ENCODE data around the gene ZNF316. TPM values are rescaled to one million over a fixed set of nuclear protein-coding genes. Genes with fewer than 3 reads are reported as not detected.
A peak's percentile ranks its signal among the peaks of the same experiment; 100 is the strongest.

The ZNF316 gene
- total and polyA plus RNA-seq, 2 donors = 11.6 to 20.5 TPM

DNA sequence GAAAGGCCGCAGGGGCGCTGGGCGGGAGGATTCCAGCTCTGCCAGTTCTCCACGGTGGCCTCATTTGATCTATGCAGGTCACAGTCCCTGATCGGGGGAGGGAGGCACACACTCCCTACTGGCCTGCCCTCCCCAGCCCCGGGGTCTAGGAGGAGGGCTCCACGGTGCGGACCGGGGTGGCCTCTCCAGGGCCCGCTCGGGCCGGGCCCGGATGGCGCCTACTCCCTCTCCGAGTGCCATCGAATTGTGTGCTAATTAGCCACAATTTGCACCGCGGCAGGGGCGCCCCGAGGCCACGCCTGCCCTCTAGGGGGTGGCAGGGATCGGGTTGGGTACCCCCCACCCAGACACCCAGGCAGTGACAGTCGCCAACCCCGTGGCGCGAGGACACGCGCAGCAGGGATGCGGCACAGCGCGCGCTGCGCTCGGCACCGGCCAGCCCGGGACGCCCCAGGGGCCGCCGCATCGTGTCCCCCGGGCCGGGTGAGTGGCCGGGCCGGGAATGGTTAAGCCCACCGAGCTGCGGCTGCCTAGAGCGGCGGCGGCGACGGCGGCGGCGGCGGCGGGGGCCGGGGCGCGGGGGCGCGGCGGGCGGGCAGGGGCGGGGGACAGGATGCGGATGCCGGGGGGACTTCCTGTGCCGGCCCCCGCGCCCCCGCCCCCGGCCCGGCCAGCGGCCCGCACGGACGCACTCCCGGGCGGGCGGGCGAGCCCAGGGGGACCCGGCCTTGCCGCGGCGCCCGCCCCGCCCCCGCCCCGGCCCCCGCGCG lies 22.0 kb upstream of the ZNF316 start, which contains the start of gene ZNF853:
TSS of gene ZNF853 (plus strand) at position 658 of the 770 bp plus-strand sequence. CDS start 565 bp downstream, outside the sequence.
- Histone ChIP-seq H3K27ac (ENCODE audit: low read depth) (no peak within 1 kb of the TSS), H3K4me1 (ENCODE audit: insufficient read depth) (peaks cover 3% of the 10 kb centered on the region), H3K4me3 (ENCODE audit: low read depth, low read length) (peak within 1 kb of the TSS; percentile 84), H3K36me3 (ENCODE audit: insufficient read depth) (no peaks in the 10 kb centered on the region)
- 3% methylated on average over 91 of the region's 91 CpGs for whole genome bisulfite sequencing
- DNase-seq (ENCODE audit: extremely low spot score) = no peak

DNA sequence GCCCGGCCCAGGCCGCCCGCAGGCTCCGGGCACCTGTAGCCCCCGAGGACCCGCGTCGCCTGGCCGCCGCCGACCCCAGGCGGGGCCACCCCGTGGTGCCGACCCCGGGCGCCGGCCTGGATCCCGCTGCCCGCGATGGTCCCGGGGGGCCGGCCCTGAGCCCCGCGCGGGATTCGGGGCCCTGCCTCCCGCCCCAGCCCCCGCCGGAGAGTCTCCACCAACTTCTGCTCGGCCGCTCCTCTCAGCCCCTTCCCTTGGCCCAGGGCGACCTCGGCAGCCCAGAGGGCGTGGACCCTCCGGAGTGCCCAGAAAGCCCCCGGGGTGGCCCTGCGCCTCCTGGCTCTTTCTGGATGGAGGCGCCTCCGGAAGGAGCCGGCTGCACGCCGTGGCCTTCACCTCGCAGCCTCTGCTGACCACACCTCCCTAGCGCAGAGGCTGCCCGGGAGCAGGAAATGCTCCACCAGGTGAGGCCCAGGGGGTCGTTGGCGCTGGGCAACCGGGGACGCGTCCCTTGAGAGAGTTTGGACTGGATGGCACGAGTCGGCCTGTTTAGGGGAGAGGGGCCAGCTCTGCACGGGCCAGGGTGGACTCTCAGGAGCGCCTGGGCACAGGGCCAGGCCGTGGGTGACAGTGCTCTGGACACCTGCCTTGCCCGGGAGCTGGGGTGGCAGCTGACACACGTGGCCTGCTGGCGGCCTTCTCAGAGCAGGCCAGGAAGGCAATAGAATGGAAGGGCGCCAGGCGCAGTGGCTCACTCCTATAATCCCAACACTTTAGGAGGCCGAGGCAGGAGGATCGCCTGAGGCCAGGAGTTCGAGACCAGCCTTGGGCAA lies 21.2 kb upstream of the ZNF316 start:
- no peak for DNase-seq (ENCODE audit: extremely low spot score)
- Histone ChIP-seq H3K36me3 (ENCODE audit: insufficient read depth) (no peaks in the 10 kb centered on the region), H3K4me3 (ENCODE audit: low read depth, low read length) (peak overlapping the region; percentile 84), H3K4me1 (ENCODE audit: insufficient read depth) (peaks cover 3% of the 10 kb centered on the region), H3K27ac (ENCODE audit: low read depth) (no peak overlapping the region)
- 10% methylated on average over 62 of the region's 63 CpGs for WGBS

DNA sequence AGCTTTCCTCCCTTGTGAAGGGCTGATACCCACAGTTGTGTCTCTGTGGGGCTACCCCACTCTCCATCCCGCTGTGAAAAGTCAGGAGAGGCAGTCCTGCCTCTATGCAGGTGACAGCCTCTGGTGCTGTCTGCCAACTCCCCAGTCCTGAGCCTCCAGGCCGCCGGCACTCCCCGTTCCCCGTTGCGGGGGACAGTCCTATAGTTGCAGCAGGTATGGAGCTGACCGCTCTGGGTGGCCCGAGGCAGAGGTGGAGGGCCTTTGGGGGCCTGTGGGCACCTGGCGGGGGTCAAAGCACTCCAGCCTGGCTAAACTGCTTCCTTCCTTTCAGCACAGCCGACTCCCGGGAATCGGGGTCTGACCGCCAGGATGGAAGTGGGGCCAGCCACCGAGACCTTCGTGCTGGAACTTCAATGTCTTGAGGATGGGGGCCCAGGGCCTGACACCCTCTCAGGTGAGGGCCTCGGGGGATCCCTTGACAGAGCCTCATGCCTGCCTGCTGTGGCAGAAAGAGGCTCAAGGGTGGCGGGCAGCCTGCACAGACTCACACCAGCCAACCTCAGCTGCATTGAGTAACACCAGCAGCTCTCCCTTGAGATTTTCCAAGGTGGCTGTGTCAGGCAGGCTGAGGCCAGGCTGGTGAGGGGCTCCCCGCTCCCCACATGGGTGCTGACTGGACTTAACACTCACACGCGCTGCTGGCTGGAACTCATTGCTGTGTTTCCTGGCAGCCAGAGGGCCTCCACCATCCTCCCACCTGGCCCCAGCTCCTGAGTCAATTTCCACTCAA lies 20.1 kb upstream of the ZNF316 start:
- Histone ChIP-seq H3K4me1 (ENCODE audit: insufficient read depth) (peaks cover 3% of the 10 kb centered on the region), H3K4me3 (ENCODE audit: low read depth, low read length) (no peak overlapping the region), H3K27ac (ENCODE audit: low read depth) (no peak overlapping the region), H3K36me3 (ENCODE audit: insufficient read depth) (no peaks in the 10 kb centered on the region)
- no peak for DNase-seq (ENCODE audit: extremely low spot score)
- 88% methylated on average over 20 of the region's 20 CpGs for WGBS

DNA sequence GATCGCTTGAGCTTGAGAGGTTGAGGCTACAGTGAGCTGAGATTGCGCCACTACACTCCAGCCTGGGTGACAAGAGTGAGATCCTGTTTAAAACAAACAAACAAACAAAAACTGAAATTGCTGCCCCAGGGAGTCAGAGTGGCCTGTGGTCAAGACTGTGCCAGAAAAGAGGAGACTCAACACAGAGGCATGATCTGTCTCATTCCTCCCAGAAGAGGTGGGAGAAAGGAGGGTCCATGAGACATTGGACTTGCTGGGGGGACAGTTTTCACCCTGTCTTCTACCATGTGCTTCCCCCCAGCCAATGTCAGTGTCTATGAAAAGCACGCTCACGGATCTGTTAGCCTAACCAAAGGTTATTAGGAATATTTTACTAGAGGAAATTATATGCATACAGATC lies 18.5 kb upstream of the ZNF316 start:
- Histone ChIP-seq H3K36me3 (ENCODE audit: insufficient read depth) (peaks cover 2% of the 10 kb centered on the region), H3K4me3 (ENCODE audit: low read depth, low read length) (no peak overlapping the region), H3K4me1 (ENCODE audit: insufficient read depth) (peaks cover 3% of the 10 kb centered on the region), H3K27ac (ENCODE audit: low read depth) (no peak overlapping the region)
- DNase-seq (ENCODE audit: extremely low spot score) = no peak
- WGBS = 75% methylated on average over 4 of the region's 4 CpGs

DNA sequence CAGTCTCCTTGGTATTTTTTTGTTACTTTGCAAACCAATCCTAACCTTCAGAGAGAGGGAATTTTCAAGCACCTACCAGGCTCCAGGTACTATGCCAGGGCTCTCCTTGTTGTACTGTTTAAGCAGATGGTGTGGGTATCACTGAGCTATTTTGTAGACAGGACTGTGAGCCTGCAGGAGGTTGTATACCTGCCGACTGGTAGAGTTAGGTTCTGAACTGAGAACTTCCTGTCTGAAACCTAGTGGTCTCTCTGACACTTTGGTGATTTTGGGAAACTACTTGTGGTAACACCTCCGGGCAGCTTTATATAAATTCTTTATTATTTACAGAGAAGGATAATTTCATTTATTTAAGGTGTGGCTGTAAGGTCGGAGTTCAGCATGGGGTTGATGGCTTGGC lies 17.2 kb upstream of the ZNF316 start:
- WGBS = 82% methylated on average over 3 of the region's 3 CpGs
- peaks cover 2% of the 10 kb centered on the region for H3K36me3 ChIP-seq (ENCODE audit: insufficient read depth)

DNA sequence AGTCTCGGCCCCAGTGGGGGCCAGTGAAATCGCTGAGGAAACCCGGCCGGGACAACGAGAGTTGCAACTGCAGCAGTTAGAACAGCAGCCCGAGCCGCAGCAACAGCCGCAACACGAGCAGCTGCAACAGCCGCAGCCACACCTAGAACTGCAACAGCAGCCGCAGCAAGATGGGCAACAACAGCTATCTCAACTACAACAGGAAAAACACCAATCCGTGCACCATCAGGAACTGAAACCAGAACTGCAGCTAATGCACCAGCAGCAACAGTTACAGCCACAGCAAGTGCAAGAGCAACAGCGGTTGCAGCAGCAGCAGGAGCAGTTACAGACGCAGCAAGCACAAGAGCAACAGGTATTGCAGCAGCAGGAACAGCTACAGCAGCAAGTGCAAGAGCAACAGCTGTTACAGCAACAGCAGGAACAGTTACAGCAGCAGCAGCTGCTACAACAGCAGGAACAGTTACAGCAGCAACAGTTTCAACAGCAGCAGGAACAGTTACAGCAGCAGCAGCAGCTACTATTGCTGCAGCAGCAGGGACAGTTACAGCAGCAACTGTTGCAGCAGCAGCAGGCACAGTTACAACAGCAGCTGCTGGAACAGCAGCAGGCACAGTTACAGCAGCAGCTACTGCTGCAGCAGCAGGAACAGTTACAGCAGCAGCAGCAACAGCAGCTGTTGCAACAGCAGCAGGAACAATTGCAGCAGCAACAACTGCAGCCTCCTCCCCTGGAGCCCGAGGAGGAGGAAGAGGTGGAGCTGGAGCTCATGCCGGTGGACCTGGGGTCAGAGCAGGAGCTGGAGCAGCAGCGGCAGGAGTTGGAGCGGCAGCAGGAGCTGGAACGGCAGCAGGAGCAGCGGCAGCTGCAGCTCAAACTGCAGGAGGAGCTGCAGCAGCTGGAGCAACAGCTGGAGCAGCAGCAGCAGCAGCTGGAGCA lies 15.7 kb upstream of the ZNF316 start:
- Histone ChIP-seq H3K4me3 (ENCODE audit: low read depth, low read length) (no peak overlapping the region), H3K4me1 (ENCODE audit: insufficient read depth) (no peaks in the 10 kb centered on the region), H3K27ac (ENCODE audit: low read depth) (no peak overlapping the region), H3K36me3 (ENCODE audit: insufficient read depth) (peaks cover 2% of the 10 kb centered on the region)
- WGBS = 88% methylated on average over 20 of the region's 20 CpGs
- DNase-seq (ENCODE audit: extremely low spot score) = no peak

More for the DNA sequence above, 17.2 kb upstream of the ZNF316 start:
- DNase-seq (ENCODE audit: extremely low spot score) = no peak
- H3K4me3 ChIP-seq (ENCODE audit: low read depth, low read length) = no peak overlapping the region
- peaks cover 3% of the 10 kb centered on the region for H3K4me1 ChIP-seq (ENCODE audit: insufficient read depth)
- H3K27ac ChIP-seq (ENCODE audit: low read depth) = no peak overlapping the region

DNA sequence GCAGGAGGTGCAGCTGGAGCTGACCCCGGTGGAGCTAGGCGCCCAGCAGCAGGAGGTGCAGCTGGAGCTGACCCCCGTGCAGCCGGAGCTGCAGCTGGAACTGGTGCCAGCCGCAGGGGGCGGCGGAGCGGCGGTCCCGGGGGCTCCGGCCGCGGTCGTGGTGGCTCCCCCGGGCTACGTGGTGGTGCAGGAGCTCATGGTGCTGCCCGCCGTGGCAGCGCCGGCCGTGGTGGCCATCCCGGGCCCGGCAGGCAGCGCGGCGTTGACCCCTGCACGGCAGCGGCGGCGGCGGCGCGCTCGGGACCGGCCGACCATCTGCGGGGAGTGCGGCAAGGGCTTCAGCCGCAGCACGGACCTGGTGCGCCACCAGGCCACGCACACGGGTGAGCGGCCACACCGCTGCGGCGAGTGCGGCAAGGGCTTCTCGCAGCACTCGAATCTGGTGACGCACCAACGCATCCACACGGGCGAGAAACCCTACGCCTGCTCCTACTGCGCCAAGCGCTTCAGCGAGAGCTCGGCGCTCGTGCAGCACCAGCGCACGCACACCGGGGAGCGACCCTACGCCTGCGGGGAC lies 14.9 kb upstream of the ZNF316 start:
- no peak overlapping the region for H3K4me3 ChIP-seq (ENCODE audit: low read depth, low read length)
- WGBS = 96% methylated on average over 67 of the region's 67 CpGs
- no peak for DNase-seq (ENCODE audit: extremely low spot score)
- H3K36me3 ChIP-seq (ENCODE audit: insufficient read depth) = peaks cover 2% of the 10 kb centered on the region
- H3K27ac ChIP-seq (ENCODE audit: low read depth) = no peak overlapping the region
- no peaks in the 10 kb centered on the region for H3K4me1 ChIP-seq (ENCODE audit: insufficient read depth)

DNA sequence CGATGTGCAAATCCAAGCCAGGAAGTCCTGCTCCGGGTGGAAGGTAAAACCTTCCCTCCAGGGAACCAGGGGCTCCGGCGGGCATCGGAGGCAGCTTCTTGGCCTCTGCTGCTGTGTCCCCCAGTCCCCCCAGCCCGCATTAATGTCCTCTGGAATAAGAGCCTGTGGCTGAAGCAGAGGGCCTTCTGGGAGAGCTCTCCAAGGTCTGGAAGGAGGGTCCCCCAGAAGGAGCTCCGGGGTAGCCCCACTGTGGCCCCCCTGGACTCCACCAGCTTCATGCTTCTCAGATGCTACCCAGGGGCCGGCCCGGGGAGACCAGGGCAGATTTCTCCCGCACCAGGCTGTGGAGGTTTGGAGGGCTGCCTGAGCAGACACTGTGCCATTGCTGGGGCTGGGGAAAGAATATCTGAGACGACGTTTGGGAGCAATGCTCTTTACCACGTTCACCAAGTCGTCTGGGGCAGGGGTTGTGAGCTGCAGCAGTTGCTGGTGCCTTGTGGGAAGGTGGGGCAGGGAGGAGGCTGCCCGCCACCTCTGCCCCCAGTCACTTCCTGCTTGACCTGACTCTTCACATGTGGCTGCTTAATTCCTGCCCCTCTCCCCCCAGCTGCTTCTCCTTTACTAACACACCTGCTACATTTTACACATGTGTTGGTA lies 13.4 kb upstream of the ZNF316 start:
- no peak overlapping the region for H3K4me3 ChIP-seq (ENCODE audit: low read depth, low read length)
- DNase-seq (ENCODE audit: extremely low spot score) = no peak
- peaks cover 2% of the 10 kb centered on the region for H3K36me3 ChIP-seq (ENCODE audit: insufficient read depth)
- no peaks in the 10 kb centered on the region for H3K4me1 ChIP-seq (ENCODE audit: insufficient read depth)
- no peak overlapping the region for H3K27ac ChIP-seq (ENCODE audit: low read depth)
- WGBS = 80% methylated on average over 15 of the region's 15 CpGs

DNA sequence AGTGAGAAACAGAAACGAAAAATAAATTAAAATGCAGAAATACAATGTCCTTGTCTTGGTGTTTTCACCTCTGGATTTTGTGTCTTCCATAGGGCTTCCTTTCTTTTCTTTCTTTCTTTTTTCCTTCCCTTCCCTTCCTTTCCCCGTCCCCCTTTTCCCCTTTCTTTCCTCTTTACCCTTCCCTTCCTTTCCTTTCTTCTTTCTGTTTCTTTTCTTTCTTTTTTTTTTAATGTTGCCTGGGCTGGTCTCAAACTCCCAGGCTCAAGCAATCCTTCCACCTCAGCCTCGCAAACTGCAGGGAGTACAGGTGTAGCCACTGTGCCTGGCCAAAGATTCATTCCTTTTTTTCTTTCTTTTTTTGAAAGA lies 12.9 kb upstream of the ZNF316 start:
- H3K4me1 ChIP-seq (ENCODE audit: insufficient read depth) = no peaks in the 10 kb centered on the region
- no peak overlapping the region for H3K27ac ChIP-seq (ENCODE audit: low read depth)
- no peak overlapping the region for H3K4me3 ChIP-seq (ENCODE audit: low read depth, low read length)
- no peak for DNase-seq (ENCODE audit: extremely low spot score)
- WGBS = 83% methylated on average over 3 of the region's 3 CpGs
- peaks cover 2% of the 10 kb centered on the region for H3K36me3 ChIP-seq (ENCODE audit: insufficient read depth)

DNA sequence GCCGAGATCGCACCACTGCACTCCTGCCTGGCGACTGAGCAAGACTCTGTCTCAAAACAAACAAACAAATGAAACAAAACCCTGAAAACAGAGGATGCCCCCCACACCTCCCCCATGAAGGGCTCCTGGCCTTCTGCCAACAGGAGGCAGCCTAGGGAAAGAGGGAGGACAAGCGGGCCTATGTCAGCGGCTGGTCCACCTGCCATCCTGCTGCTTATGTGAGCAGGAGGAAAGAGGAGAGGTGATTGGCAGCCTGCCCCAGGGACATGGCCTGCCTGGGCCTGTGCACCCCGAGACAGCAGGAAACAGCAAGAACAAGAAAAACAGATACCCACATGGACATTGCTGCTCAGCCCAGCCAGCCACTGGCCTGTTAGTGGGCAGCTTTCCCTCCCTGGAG lies 9.1 kb upstream of the ZNF316 start:
- peak; percentile 5 for DNase-seq (ENCODE audit: extremely low spot score)
- H3K27ac ChIP-seq (ENCODE audit: low read depth) = no peak overlapping the region
- no peaks in the 10 kb centered on the region for H3K4me1 ChIP-seq (ENCODE audit: insufficient read depth)
- no peak overlapping the region for H3K4me3 ChIP-seq (ENCODE audit: low read depth, low read length)
- no peaks in the 10 kb centered on the region for H3K36me3 ChIP-seq (ENCODE audit: insufficient read depth)
- 80% methylated on average over 6 of the region's 6 CpGs for WGBS

DNA sequence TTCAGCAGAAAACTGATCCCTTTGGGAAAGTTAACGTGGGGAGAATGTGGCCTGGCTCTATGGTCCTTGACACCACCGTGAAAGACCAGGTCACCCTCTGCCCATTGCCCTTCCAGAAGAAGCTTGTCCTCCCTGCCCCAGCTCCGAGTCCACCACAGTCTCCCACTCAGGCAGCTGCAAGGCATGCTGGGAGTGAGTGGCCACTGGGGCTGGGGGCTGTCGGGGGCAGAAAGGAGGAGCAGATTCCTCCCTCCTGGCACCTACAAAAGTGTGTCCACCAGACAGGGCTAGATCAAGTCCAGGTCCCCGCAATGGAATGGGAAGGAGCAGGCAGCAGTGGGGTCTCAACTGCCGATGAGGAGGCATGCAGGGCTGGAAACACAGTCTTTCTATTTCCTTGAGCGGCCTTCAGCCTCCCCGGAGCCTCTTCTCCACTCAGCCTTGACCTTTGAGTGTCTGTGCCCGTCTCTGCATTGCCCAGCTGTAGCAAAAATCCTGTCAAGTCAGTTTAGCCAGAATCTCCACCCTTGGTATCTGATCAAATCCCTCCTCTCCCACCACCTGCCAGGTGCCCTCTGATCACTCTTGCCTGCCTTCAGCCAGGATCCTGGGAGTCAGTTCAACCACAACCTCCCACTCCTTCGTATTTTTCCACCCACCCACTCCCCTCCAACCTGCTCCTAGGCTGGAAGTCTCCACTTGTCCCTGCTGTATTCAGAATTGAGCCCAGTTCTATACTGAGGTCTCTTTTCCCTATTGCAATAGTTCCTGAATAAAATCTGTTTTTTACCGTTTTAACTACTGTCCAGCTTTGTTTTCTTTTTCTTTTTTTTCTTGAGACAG lies 6.9 kb upstream of the ZNF316 start:
- Histone ChIP-seq H3K4me1 (ENCODE audit: insufficient read depth) (no peaks in the 10 kb centered on the region), H3K36me3 (ENCODE audit: insufficient read depth) (no peaks in the 10 kb centered on the region), H3K4me3 (ENCODE audit: low read depth, low read length) (no peak overlapping the region), H3K27ac (ENCODE audit: low read depth) (no peak overlapping the region)
- no peak for DNase-seq (ENCODE audit: extremely low spot score)
- WGBS = 68% methylated on average over 11 of the region's 11 CpGs
